Cardiac fibroblast (primary cell): ENCODE measurements around the gene UNC5A.

Experiments
- DNase-seq, 2 donors: peaks; one replicate each; pipeline versions ENCODE4 v3.0.0 to v3.0.0-alpha.2; 2010; ENCODE audit warnings: low read depth in 2 of 2
- H3K4me3 ChIP-seq, 2 donors: replicated peaks in 1 of 2; 1 replicate in 1 of 2; 2 replicates in 1 of 2; pipeline ENCODE4 v1.5.1; 2011; ENCODE audit warnings: low read depth in 2 of 2, low read length in 2 of 2, mild to moderate bottlenecking in 2 of 2, moderate library complexity in 1 of 2
- CTCF ChIP-seq: IDR thresholded peaks from one replicate; pipeline ENCODE4 v1.5.1; 2011; ENCODE audit warnings: low read depth, mild to moderate bottlenecking, low read length, inconsistent platforms

Gene UNC5A

GRCh38 chr5:176855598-176855997 is 45.2 kb downstream of the UNC5A start:
- DNase-seq = no peak
- H3K4me3 ChIP-seq = no peak overlapping the region
- no peak for TF ChIP-seq CTCF

- DNase-seq = no peak
- TF ChIP-seq CTCF = no peak
Measured at GRCh38 chr5:176856746-176857145, 46.4 kb downstream of the UNC5A start.

GRCh38 chr5:176857216-176857893 is 47.0 kb downstream of the UNC5A start:
- TF ChIP-seq CTCF = no peak
- DNase-seq = no peak
- no peak overlapping the region for H3K4me3 ChIP-seq

More at GRCh38 chr5:176856746-176857145, 46.4 kb downstream of the UNC5A start:
- H3K4me3 ChIP-seq = no peak overlapping the region

- DNase-seq = no peak
- TF ChIP-seq CTCF = no peak
- H3K4me3 ChIP-seq = no peak overlapping the region
Measured at GRCh38 chr5:176857894-176858273, 47.5 kb downstream of the UNC5A start.

- TF ChIP-seq CTCF = no peak
- DNase-seq = no peak
Measured at GRCh38 chr5:176859916-176860315, 49.6 kb downstream of the UNC5A start.

GRCh38 chr5:176860381-176860780 is 50.0 kb downstream of the UNC5A start:
- no peak overlapping the region for H3K4me3 ChIP-seq
- DNase-seq = no peak
- no peak for TF ChIP-seq CTCF

More at GRCh38 chr5:176859916-176860315, 49.6 kb downstream of the UNC5A start:
- H3K4me3 ChIP-seq = no peak overlapping the region

- DNase-seq = no peak
- no peak for TF ChIP-seq CTCF
- H3K4me3 ChIP-seq = no peak overlapping the region
Measured at GRCh38 chr5:176861276-176861675, 50.9 kb downstream of the UNC5A start.
